ENCODE measurements around the gene CUX1. TPM values are rescaled to one million over a fixed set of nuclear protein-coding genes. Genes with fewer than 3 reads are reported as not detected.

CUX1 gene
- total RNA-seq, 4 donors from 2014 or later: 42.8 to 59.0 (median 47.4) TPM

GRCh38 chr7:101868191-101868950, 50.9 kb downstream of the CUX1 start:
- TF ChIP-seq CTCF (IDR thresholded peaks at IDR 0.05; ENCODE audit: low read depth): no peak

- no peak for TF ChIP-seq CTCF (IDR thresholded peaks at IDR 0.05; ENCODE audit: low read depth)
These were observed 51.8 kb downstream of the CUX1 start for GRCh38 chr7:101869026-101869900.

GRCh38 chr7:101869901-101870290, 52.5 kb downstream of the CUX1 start:
- TF ChIP-seq CTCF (IDR thresholded peaks at IDR 0.05; ENCODE audit: low read depth): no peak

GRCh38 chr7:101870361-101871062, 53.1 kb downstream of the CUX1 start:
- no peak for TF ChIP-seq CTCF (IDR thresholded peaks at IDR 0.05; ENCODE audit: low read depth)

GRCh38 chr7:101871351-101871750, 53.9 kb downstream of the CUX1 start:
- TF ChIP-seq CTCF (IDR thresholded peaks at IDR 0.05; ENCODE audit: low read depth): no peak

- no peak for TF ChIP-seq CTCF (IDR thresholded peaks at IDR 0.05; ENCODE audit: low read depth)
These were observed 56.6 kb downstream of the CUX1 start for GRCh38 chr7:101874028-101874427.

All from subcutaneous adipose tissue (tissue), 4 donors.